ENCODE data around the gene LTF.
"Not testable (repeated sequence)": the region's sequence is repeated elsewhere in the genome, so short reads cannot be mapped to it uniquely, and the experiment has no call there.

The LTF gene

GRCh38 chr3:46388847-46389246 lies 75.9 kb downstream of the LTF start:
- not testable (repeated sequence) for DNase-seq

- DNase-seq = no peak
These were observed 78.5 kb downstream of the LTF start for GRCh38 chr3:46386205-46386604.

Measured in NCI-H2081 treated with DMSO at 0.1 percent for 48 hours (cell line).